Measurements from ENCODE around the gene GJA4.

The GJA4 gene

GRCh38 chr1:34792868-34793727 is at the start of gene GJA4:
Gene GJA4 (plus strand): TSS chr1:34792999. CDS start chr1:34794214, 1,215 bp downstream.
- TF ChIP-seq ZFX (IDR thresholded peaks at IDR 0.05; ENCODE audit: borderline replicate concordance) (no peak), CTCF (IDR thresholded peaks at IDR 0.05) (no peak)
- no peak within 1 kb of the TSS for H3K27ac ChIP-seq

DNA sequence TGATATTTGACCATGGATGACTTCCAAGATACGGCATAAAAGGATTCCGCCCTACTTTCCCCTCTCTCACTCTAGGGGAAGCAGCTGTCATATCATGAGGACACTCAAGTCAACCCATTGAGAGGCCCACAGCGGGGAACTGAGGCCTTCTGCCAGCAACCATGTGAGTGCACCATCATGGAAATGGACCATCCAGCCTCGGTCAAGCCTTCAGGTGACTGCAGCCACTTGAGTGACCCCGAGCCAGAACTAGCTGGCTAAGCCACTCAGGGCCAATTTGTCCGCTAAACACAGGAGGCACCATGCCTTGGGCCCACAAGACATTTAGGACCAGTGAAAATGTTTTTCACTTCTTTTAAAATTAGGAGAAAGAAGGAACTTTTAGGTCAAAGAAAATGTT is 49.0 kb upstream of the GJA4 start:
- no peak for TF ChIP-seq ZFX (IDR thresholded peaks at IDR 0.05; ENCODE audit: borderline replicate concordance)
- TF ChIP-seq CTCF (IDR thresholded peaks at IDR 0.05) = no peak
- no peak overlapping the region for H3K27ac ChIP-seq

DNA sequence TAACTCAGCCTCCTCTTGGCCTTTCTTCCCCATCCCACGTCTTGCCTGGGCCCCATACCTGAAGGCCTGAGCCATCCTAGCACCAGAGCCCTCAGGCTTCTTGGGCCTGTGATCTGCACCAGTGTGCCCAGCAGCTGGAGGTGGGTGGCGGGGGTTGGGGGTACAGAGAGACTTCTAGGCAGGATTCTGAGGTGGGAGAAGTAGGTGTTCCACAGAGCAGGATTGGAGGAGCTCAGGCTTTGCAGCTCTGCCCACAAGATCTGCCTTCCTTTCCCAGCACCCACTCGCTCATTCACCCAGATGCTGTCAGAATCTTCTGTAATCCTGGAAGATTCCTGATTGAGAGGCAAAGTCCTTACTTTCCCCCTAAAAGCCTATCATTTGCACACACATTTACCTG is 47.9 kb upstream of the GJA4 start:
- no peak for TF ChIP-seq ZFX (IDR thresholded peaks at IDR 0.05; ENCODE audit: borderline replicate concordance)
- TF ChIP-seq CTCF (IDR thresholded peaks at IDR 0.05) = no peak
- H3K27ac ChIP-seq = no peak overlapping the region

DNA sequence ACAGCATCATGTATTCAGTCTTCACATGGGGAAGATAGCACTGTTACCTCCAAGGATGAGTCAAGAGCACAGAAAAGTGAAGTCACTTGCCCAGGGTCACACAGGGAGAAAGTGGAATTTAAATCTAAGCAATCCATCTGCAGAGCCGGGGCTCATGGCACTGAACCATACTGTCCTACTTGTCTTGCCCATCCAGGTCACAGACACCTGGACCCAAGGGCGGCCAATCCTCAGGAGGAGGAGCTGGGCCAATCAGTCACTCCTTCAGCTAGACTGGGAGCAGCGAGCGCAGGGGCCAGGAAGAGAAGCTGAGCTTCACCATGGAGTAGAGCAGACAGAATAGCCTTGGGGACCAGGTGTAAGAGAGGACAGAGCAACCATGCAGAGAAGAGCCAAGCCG is 47.1 kb upstream of the GJA4 start:
- no peak overlapping the region for H3K27ac ChIP-seq
- no peak for TF ChIP-seq CTCF (IDR thresholded peaks at IDR 0.05)
- TF ChIP-seq ZFX (IDR thresholded peaks at IDR 0.05; ENCODE audit: borderline replicate concordance) = no peak

GRCh38 chr1:34746101-34746500 is 46.7 kb upstream of the GJA4 start:
- TF ChIP-seq CTCF (IDR thresholded peaks at IDR 0.05) (no peak), ZFX (IDR thresholded peaks at IDR 0.05; ENCODE audit: borderline replicate concordance) (no peak)
- H3K27ac ChIP-seq = no peak overlapping the region

DNA sequence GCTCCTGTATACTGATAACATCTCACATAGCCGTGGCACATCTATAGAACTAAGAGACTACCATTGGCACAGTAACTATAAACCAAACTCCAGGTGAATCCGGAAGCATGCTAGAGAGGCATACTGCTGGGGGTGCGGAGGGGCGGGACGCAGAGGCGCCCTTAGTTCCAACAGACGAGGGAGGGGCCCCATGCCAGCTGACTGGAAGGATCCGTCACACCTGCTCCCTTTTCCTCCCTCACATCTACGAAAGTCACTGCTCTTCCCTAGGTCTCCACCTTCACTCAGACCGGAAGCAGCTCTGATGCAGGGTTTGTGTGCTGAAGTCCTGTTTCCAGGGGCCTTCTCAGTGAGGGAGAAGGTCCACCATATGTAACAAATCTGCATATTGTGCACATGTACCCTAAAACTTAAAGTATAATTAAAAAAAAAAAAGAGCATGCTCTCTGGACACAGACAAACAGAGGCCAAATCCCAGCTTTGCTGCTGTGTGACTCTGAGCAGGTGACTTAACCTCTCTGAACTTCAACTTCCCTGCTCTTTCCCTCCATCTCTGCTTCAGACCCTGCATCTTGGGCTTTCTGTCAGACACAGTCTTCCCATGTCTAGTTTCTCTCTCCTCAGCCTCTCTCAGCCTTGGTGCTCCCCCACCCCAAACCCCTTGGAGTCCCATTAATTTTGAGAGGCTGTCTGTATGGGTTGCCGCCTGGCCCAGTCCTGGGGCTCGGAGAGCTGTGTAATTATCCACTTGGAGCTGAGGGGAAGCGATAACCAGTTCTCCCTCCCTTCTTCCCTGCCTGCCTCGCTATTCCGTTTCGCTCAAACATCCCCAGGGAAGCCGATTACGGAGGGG is 45.8 kb upstream of the GJA4 start:
- H3K27ac ChIP-seq = no peak overlapping the region
- TF ChIP-seq ZFX (IDR thresholded peaks at IDR 0.05; ENCODE audit: borderline replicate concordance) (no peak), CTCF (IDR thresholded peaks at IDR 0.05) (no peak)

GRCh38 chr1:34747638-34747941 is 45.2 kb upstream of the GJA4 start:
- no peak overlapping the region for H3K27ac ChIP-seq
- TF ChIP-seq CTCF (IDR thresholded peaks at IDR 0.05) (no peak), ZFX (IDR thresholded peaks at IDR 0.05; ENCODE audit: borderline replicate concordance) (no peak)

Data from 22Rv1 (cell line).